Measurements from ENCODE around the gene BAZ2B.
A peak's percentile ranks its signal among the peaks of the same experiment; 100 is the strongest.

Gene BAZ2B

GRCh38 chr2:159617100-159617499 lies 752 bp upstream of the BAZ2B start:
- no CpG with 5 or more reads among the region's 4 CpGs for WGBS (ENCODE audit: extremely low coverage, insufficient coverage, insufficient read length)
- peaks cover 0 to 1% of the 10 kb centered on the region in 2 experiments for H3K4me1 ChIP-seq (ENCODE audit: control insufficient read depth in 1 of 2, insufficient read depth in 2 of 2, low read length in 2 of 2)
- H3K9ac ChIP-seq (ENCODE audit: low read length), result no peak overlapping the region
- H4K91ac ChIP-seq (ENCODE audit: low read depth, low read length), result no peak overlapping the region
- no peak overlapping the region for H3K4me3 ChIP-seq (ENCODE audit: low read depth, low read length)
- H3K27ac ChIP-seq (ENCODE audit: low read depth, low read length), result no peak overlapping the region
- no peak overlapping the region for H2BK5ac ChIP-seq (ENCODE audit: low read depth, low read length, poor library complexity)
- H3K9me3 ChIP-seq (ENCODE audit: insufficient read depth, low read depth, low read length), result no peaks in the 10 kb centered on the region
- no peak overlapping the region for H2BK120ac ChIP-seq (ENCODE audit: insufficient read depth, low read length, poor library complexity)
- no peak overlapping the region for H3K18ac ChIP-seq (ENCODE audit: low read length)
- no peak overlapping the region for H3K4ac ChIP-seq (ENCODE audit: low read depth, low read length)
- H3K79me1 ChIP-seq (ENCODE audit: low read length), result peaks cover 11% of the 10 kb centered on the region
- H3K4me2 ChIP-seq (ENCODE audit: low read length), result peak overlapping the region; percentile 78
- no peak overlapping the region for H3K23ac ChIP-seq (ENCODE audit: low read length)
- no peaks in the 10 kb centered on the region for H3K36me3 ChIP-seq (ENCODE audit: control insufficient read depth in 1 of 2, insufficient read depth in 2 of 2, low read length in 2 of 2)
- H4K8ac ChIP-seq (ENCODE audit: low read depth, low read length), result no peak overlapping the region
- DNase-seq, result no peak
- H2AK5ac ChIP-seq (ENCODE audit: low read length), result no peak overlapping the region
- peaks cover 8% of the 10 kb centered on the region for H3K79me2 ChIP-seq (ENCODE audit: control insufficient read depth, insufficient read depth, low read length, poor library complexity)
- no peaks in the 10 kb centered on the region for H3K27me3 ChIP-seq (ENCODE audit: insufficient read depth, low read length)
- no peak overlapping the region for H3K14ac ChIP-seq (ENCODE audit: low read length)
- H4K12ac ChIP-seq (ENCODE audit: low read depth, low read length), result no peak overlapping the region
- H2BK12ac ChIP-seq (ENCODE audit: low read length), result no peak overlapping the region
- no peak overlapping the region for H2AFZ ChIP-seq (ENCODE audit: insufficient read depth, low read length, poor library complexity)

- Histone ChIP-seq H4K91ac (ENCODE audit: low read depth, low read length) (peak overlapping the region; percentile 99), H3K9ac (ENCODE audit: low read length) (peak overlapping the region; percentile 100), H3K79me2 (ENCODE audit: control insufficient read depth, insufficient read depth, low read length, poor library complexity) (peaks cover 8% of the 10 kb centered on the region), H2AK5ac (ENCODE audit: low read length) (peak overlapping the region; percentile 85), H2BK120ac (ENCODE audit: insufficient read depth, low read length, poor library complexity) (peak overlapping the region; percentile 98), H2BK12ac (ENCODE audit: low read length) (peak overlapping the region; percentile 56), H3K23ac (ENCODE audit: low read length) (no peak overlapping the region), H2AFZ (ENCODE audit: insufficient read depth, low read length, poor library complexity) (peak overlapping the region; percentile 77), H3K36me3 (ENCODE audit: control insufficient read depth in 1 of 2, insufficient read depth in 2 of 2, low read length in 2 of 2) (no peaks in the 10 kb centered on the region), H4K12ac (ENCODE audit: low read depth, low read length) (peak overlapping the region; percentile 83), H3K27ac (ENCODE audit: low read depth, low read length) (peak overlapping the region; percentile 100), H3K4me3 (ENCODE audit: low read depth, low read length) (peak overlapping the region; percentile 88), H2BK5ac (ENCODE audit: low read depth, low read length, poor library complexity) (peak overlapping the region; percentile 99), H3K4ac (ENCODE audit: low read depth, low read length) (peak overlapping the region; percentile 96), H3K14ac (ENCODE audit: low read length) (peak overlapping the region; percentile 96), H3K27me3 (ENCODE audit: insufficient read depth, low read length) (no peaks in the 10 kb centered on the region), H3K79me1 (ENCODE audit: low read length) (peaks cover 11% of the 10 kb centered on the region), H3K4me2 (ENCODE audit: low read length) (peak overlapping the region; percentile 69), H4K8ac (ENCODE audit: low read depth, low read length) (peak overlapping the region; percentile 97), H3K18ac (ENCODE audit: low read length) (peak overlapping the region; percentile 93), H3K4me1 (ENCODE audit: control insufficient read depth in 1 of 2, insufficient read depth in 2 of 2, low read length in 2 of 2) (peaks cover 0 to 1% of the 10 kb centered on the region in 2 experiments), H3K9me3 (ENCODE audit: insufficient read depth, low read depth, low read length) (no peaks in the 10 kb centered on the region)
- peak; percentile 85 to 90 for DNase-seq
- no CpG with 5 or more reads among the region's 66 CpGs for WGBS (ENCODE audit: extremely low coverage, insufficient coverage, insufficient read length)
These were observed 722 bp downstream of the BAZ2B start for GRCh38 chr2:159615367-159616285.

- H4K12ac ChIP-seq (ENCODE audit: low read depth, low read length), result peak overlapping the region; percentile 64
- peak overlapping the region; percentile 38 for H4K91ac ChIP-seq (ENCODE audit: low read depth, low read length)
- H3K9ac ChIP-seq (ENCODE audit: low read length), result peak overlapping the region; percentile 75
- DNase-seq, result peak in 1 of 2 donors; percentile 61
- H3K14ac ChIP-seq (ENCODE audit: low read length), result no peak overlapping the region
- H3K27me3 ChIP-seq (ENCODE audit: insufficient read depth, low read length), result no peaks in the 10 kb centered on the region
- no CpG with 5 or more reads among the region's 16 CpGs for WGBS (ENCODE audit: extremely low coverage, insufficient coverage, insufficient read length)
- H3K4me2 ChIP-seq (ENCODE audit: low read length), result peak overlapping the region; percentile 69
- H2AK5ac ChIP-seq (ENCODE audit: low read length), result no peak overlapping the region
- peaks cover 0 to 1% of the 10 kb centered on the region in 2 experiments for H3K4me1 ChIP-seq (ENCODE audit: control insufficient read depth in 1 of 2, insufficient read depth in 2 of 2, low read length in 2 of 2)
- peaks cover 11% of the 10 kb centered on the region for H3K79me1 ChIP-seq (ENCODE audit: low read length)
- no peak overlapping the region for H3K4ac ChIP-seq (ENCODE audit: low read depth, low read length)
- H3K36me3 ChIP-seq (ENCODE audit: control insufficient read depth in 1 of 2, insufficient read depth in 2 of 2, low read length in 2 of 2), result no peaks in the 10 kb centered on the region
- no peak overlapping the region for H2BK120ac ChIP-seq (ENCODE audit: insufficient read depth, low read length, poor library complexity)
- peak overlapping the region; percentile 18 for H2BK5ac ChIP-seq (ENCODE audit: low read depth, low read length, poor library complexity)
- H2AFZ ChIP-seq (ENCODE audit: insufficient read depth, low read length, poor library complexity), result no peak overlapping the region
- peak overlapping the region; percentile 88 for H3K4me3 ChIP-seq (ENCODE audit: low read depth, low read length)
- H3K9me3 ChIP-seq (ENCODE audit: insufficient read depth, low read depth, low read length), result no peaks in the 10 kb centered on the region
- peak overlapping the region; percentile 50 for H3K18ac ChIP-seq (ENCODE audit: low read length)
- no peak overlapping the region for H4K8ac ChIP-seq (ENCODE audit: low read depth, low read length)
- H3K79me2 ChIP-seq (ENCODE audit: control insufficient read depth, insufficient read depth, low read length, poor library complexity), result peaks cover 8% of the 10 kb centered on the region
- no peak overlapping the region for H2BK12ac ChIP-seq (ENCODE audit: low read length)
- peak overlapping the region; percentile 100 for H3K27ac ChIP-seq (ENCODE audit: low read depth, low read length)
- no peak overlapping the region for H3K23ac ChIP-seq (ENCODE audit: low read length)
These were observed 1.6 kb downstream of the BAZ2B start for GRCh38 chr2:159614534-159615366.

- Histone ChIP-seq H3K4me3 (ENCODE audit: low read depth, low read length) (no peak overlapping the region), H4K8ac (ENCODE audit: low read depth, low read length) (no peak overlapping the region), H2BK120ac (ENCODE audit: insufficient read depth, low read length, poor library complexity) (no peak overlapping the region), H3K4me1 (ENCODE audit: control insufficient read depth in 1 of 2, insufficient read depth in 2 of 2, low read length in 2 of 2) (peaks cover 0 to 1% of the 10 kb centered on the region in 2 experiments), H3K4me2 (ENCODE audit: low read length) (no peak overlapping the region), H2BK12ac (ENCODE audit: low read length) (no peak overlapping the region), H3K18ac (ENCODE audit: low read length) (no peak overlapping the region), H2AFZ (ENCODE audit: insufficient read depth, low read length, poor library complexity) (no peak overlapping the region), H3K14ac (ENCODE audit: low read length) (no peak overlapping the region), H3K27me3 (ENCODE audit: insufficient read depth, low read length) (no peaks in the 10 kb centered on the region), H3K27ac (ENCODE audit: low read depth, low read length) (no peak overlapping the region), H3K9me3 (ENCODE audit: insufficient read depth, low read depth, low read length) (no peaks in the 10 kb centered on the region), H3K4ac (ENCODE audit: low read depth, low read length) (no peak overlapping the region), H4K91ac (ENCODE audit: low read depth, low read length) (no peak overlapping the region), H3K23ac (ENCODE audit: low read length) (no peak overlapping the region), H2AK5ac (ENCODE audit: low read length) (no peak overlapping the region), H2BK5ac (ENCODE audit: low read depth, low read length, poor library complexity) (no peak overlapping the region), H3K36me3 (ENCODE audit: control insufficient read depth in 1 of 2, insufficient read depth in 2 of 2, low read length in 2 of 2) (no peaks in the 10 kb centered on the region), H3K79me1 (ENCODE audit: low read length) (peaks cover 11% of the 10 kb centered on the region), H4K12ac (ENCODE audit: low read depth, low read length) (no peak overlapping the region), H3K9ac (ENCODE audit: low read length) (no peak overlapping the region), H3K79me2 (ENCODE audit: control insufficient read depth, insufficient read depth, low read length, poor library complexity) (peaks cover 8% of the 10 kb centered on the region)
- no peak for DNase-seq
- WGBS (ENCODE audit: extremely low coverage, insufficient coverage, insufficient read length), result no CpG with 5 or more reads among the region's 1 CpG
These were observed 2.6 kb downstream of the BAZ2B start for GRCh38 chr2:159613651-159614285.

Measured in trophoblast cell (in vitro differentiated cells and primary cell).